IPS DF 6.9 (cell line): ENCODE results near the gene CYP11A1.
A peak's percentile ranks its signal among the peaks of the same experiment; 100 is the strongest.

Experiments
- DNase-seq: peaks from one replicate; pipeline ENCODE4 v3.0.0-alpha.2; 2013; ENCODE audit warnings: low read depth, low spot score
- H3K27ac ChIP-seq: one replicate; pipeline ENCODE4 v1.5.1; 2013; ENCODE audit warnings: low read length, control low read depth
- H3K27me3 ChIP-seq: 2 replicates; pipeline ENCODE4 v1.6.1; 2013; ENCODE audit warnings: mild to moderate bottlenecking, low read length; ENCODE audit not compliant: control insufficient read depth, insufficient read depth
- H3K36me3 ChIP-seq: 2 replicates; pipeline ENCODE4 v1.6.1; 2013; ENCODE audit warnings: low read length; ENCODE audit not compliant: control insufficient read depth, insufficient read depth
- H3K4me1 ChIP-seq: 2 replicates; pipeline ENCODE4 v1.6.1; 2013; ENCODE audit warnings: low read length; ENCODE audit not compliant: control insufficient read depth, insufficient read depth
- H3K4me3 ChIP-seq: 2 replicates; pipeline ENCODE4 v1.5.1; 2013; ENCODE audit warnings: mild to moderate bottlenecking, low read length
- H3K9me3 ChIP-seq: 2 replicates; pipeline ENCODE4 v1.6.1; 2013; ENCODE audit warnings: low read length, inconsistent platforms; ENCODE audit not compliant: control insufficient read depth, insufficient read depth
- WGBS: extraction: QIAGEN DNeasy Blood & Tissue Kit; methylation state at CpG from one replicate; pipeline ENCODE4 v1.1.7; 2013; ENCODE audit warnings: mixed read lengths, missing lambda C conversion rate; ENCODE audit not compliant: insufficient read length, insufficient coverage; 5-methylcytosine and 5-hydroxymethylcytosine counted together

CYP11A1 gene

GRCh38 chr15:74387621-74388362 lies 20.3 kb upstream of the CYP11A1 start:
- H3K36me3 ChIP-seq, result no peaks in the 10 kb centered on the region
- no peaks in the 10 kb centered on the region for H3K27me3 ChIP-seq
- WGBS, result no CpG with 5 or more reads among the region's 10 CpGs
- DNase-seq, result no peak
- H3K9me3 ChIP-seq, result no peaks in the 10 kb centered on the region
- no peaks in the 10 kb centered on the region; the same call in 1 of the 2 replicates for H3K4me1 ChIP-seq
- H3K4me3 ChIP-seq, result no peak overlapping the region
- no peak overlapping the region for H3K27ac ChIP-seq

GRCh38 chr15:74387141-74387541 lies 19.7 kb upstream of the CYP11A1 start:
- Histone ChIP-seq H3K4me3 (no peak overlapping the region), H3K27me3 (no peaks in the 10 kb centered on the region), H3K36me3 (no peaks in the 10 kb centered on the region), H3K9me3 (no peaks in the 10 kb centered on the region), H3K27ac (no peak overlapping the region), H3K4me1 (no peaks in the 10 kb centered on the region; the same call in 1 of the 2 replicates)
- no peak for DNase-seq
- WGBS, result no CpG with 5 or more reads among the region's 13 CpGs

DNA sequence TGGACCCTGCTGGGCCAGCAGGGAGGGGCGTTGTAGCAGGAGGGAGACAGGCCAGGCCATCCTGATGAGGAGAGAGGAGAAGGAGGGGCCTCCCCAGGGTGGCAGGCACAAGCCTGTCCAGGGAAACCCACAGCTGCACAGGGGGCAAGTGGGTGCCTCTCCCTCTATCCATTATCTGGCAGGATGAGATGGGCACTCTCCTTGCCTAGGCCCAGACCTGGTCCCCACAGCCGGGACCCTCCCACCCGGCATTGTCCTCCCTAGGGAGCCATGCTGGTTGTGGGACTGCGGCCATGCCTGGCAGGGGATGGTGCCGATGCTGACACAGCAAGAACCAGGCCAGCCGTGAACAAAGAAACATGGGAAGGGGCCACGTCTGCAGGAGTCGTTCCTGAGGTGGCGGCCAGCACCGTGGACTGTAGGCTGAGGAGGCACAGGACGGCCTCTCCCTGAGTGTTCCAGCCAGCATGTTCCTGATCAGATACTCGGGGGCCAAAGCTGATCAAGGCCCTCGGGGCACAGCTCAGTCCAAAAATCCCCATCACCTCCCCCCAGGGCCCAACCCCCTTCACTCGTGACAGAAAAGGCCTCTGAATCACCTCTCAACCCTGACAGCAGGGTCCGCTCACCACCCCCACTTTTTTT lies 19.2 kb upstream of the CYP11A1 start:
- Histone ChIP-seq H3K27ac (no peak overlapping the region), H3K4me3 (no peak overlapping the region), H3K36me3 (no peaks in the 10 kb centered on the region), H3K27me3 (no peaks in the 10 kb centered on the region), H3K9me3 (no peaks in the 10 kb centered on the region), H3K4me1 (no peaks in the 10 kb centered on the region; the same call in 1 of the 2 replicates)
- DNase-seq, result no peak
- WGBS, result no CpG with 5 or more reads among the region's 15 CpGs

DNA sequence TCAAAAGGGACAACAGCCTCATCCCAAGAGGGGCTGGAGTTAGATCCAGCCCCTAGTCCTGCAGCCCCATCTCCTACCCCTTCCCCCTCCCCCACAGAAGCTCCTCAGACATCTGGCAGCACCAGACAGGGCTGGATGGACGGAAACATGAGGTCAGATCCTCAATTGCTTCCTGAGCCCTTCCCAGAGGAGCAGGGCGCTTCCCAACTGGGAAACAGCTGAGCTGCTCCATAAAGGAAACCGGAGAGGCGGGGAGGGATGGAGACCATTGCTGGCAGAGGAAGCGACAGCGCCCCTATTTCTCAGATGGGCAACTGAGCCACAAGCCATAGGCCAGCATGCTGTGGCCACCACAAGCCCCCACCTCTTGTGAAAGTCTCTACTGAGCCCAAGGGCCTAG lies 18.3 kb upstream of the CYP11A1 start:
- no CpG with 5 or more reads among the region's 6 CpGs for WGBS
- no peaks in the 10 kb centered on the region for H3K36me3 ChIP-seq
- no peak overlapping the region for H3K4me3 ChIP-seq
- H3K27ac ChIP-seq, result no peak overlapping the region
- no peak for DNase-seq
- H3K4me1 ChIP-seq, result no peaks in the 10 kb centered on the region; the same call in 1 of the 2 replicates
- H3K9me3 ChIP-seq, result no peaks in the 10 kb centered on the region
- no peaks in the 10 kb centered on the region for H3K27me3 ChIP-seq

DNA sequence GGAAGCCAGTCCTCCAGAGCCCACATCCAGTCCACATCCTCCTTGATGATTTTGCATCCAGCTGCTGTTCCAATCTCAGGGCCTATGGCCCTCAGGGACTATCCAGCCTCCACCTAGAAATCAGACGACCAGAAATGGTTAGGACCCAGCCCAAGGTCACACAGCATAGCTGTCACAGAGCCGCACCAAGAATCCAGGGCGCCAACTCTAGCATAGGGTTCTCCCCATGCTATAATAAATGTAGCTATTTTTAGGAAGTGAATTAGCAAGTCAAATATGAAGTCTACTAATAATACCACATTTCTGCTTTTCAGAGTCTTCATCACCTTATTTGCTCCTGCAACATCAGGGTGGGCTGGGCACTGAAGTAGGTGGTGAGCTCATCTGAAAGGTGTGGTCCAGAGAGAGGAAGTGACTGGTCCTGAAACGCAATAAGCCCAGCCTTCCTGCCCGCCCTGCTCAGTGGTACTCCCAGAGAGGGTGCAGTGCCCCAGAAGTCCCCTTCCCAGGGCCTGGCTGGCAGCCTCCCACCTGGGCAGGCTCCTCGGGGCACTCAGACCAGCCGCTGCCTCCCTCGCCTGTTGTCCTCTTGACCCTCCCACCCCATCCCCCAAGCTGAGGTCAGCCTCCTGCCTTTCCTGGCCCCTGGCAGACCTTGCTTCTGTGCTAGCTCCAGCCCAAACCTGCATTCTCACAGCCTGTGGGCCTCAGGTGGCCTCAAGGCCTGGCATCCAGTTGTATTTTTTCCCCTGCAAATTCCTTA lies 17.6 kb upstream of the CYP11A1 start:
- no CpG with 5 or more reads among the region's 8 CpGs for WGBS
- DNase-seq, result no peak

DNA sequence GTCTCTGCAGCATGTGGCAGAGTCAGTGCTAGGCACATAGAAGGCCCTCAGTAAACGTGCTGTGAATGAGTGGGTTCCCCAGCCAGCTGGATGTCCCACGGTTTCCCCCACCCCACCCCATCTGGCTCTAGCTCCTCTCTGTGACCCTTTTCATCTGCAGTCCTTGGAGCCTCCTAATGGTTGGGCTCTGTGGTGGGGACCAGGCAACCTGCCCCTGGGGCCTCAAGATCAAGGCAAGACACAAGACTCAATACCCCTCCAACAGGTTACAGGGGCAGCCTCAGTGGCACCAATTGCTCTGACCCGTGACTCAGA lies 17.1 kb upstream of the CYP11A1 start:
- Histone ChIP-seq H3K27ac (no peak overlapping the region), H3K4me1 (no peaks in the 10 kb centered on the region; the same call in 1 of the 2 replicates), H3K9me3 (no peaks in the 10 kb centered on the region), H3K27me3 (no peaks in the 10 kb centered on the region), H3K36me3 (no peaks in the 10 kb centered on the region), H3K4me3 (no peak overlapping the region)
- WGBS, result no CpG with 5 or more reads among the region's 3 CpGs
- no peak for DNase-seq

More for the DNA sequence above, 17.6 kb upstream of the CYP11A1 start:
- Histone ChIP-seq H3K4me1 (no peaks in the 10 kb centered on the region; the same call in 1 of the 2 replicates), H3K36me3 (no peaks in the 10 kb centered on the region), H3K27ac (no peak overlapping the region), H3K4me3 (no peak overlapping the region), H3K27me3 (no peaks in the 10 kb centered on the region), H3K9me3 (no peaks in the 10 kb centered on the region)

- no peak overlapping the region for H3K27ac ChIP-seq
- no CpG with 5 or more reads among the region's 8 CpGs for WGBS
- no peaks in the 10 kb centered on the region for H3K27me3 ChIP-seq
- no peaks in the 10 kb centered on the region; the same call in 1 of the 2 replicates for H3K4me1 ChIP-seq
- H3K9me3 ChIP-seq, result no peaks in the 10 kb centered on the region
- no peak overlapping the region for H3K4me3 ChIP-seq
- no peaks in the 10 kb centered on the region for H3K36me3 ChIP-seq
- DNase-seq, result no peak
These were observed 16.5 kb upstream of the CYP11A1 start for GRCh38 chr15:74383695-74384565.

DNA sequence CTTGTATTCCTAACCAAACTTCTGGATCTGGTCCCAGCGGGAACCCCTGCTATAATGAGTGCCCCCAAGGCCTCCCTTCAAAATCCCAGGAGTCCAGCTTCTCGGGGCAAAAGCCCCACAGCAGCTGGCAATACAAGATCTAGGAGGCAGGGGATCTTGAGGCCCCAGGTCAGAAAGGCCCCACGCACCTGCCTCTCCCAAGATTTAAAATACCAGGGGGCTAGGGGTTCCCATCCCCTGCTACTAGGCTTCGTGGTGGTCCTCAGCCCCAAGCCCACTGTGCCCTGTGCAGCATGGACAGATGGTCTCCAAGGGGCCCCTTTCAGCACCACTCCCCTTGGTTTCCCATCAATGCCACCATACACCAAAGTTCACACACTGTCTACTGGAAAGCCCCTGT lies 15.8 kb upstream of the CYP11A1 start:
- DNase-seq, result no peak
- Histone ChIP-seq H3K27me3 (no peaks in the 10 kb centered on the region), H3K4me1 (no peaks in the 10 kb centered on the region; the same call in 1 of the 2 replicates), H3K9me3 (no peaks in the 10 kb centered on the region), H3K27ac (no peak overlapping the region), H3K4me3 (no peak overlapping the region), H3K36me3 (no peaks in the 10 kb centered on the region)
- no CpG with 5 or more reads among the region's 4 CpGs for WGBS

GRCh38 chr15:74382004-74382816 lies 14.8 kb upstream of the CYP11A1 start:
- Histone ChIP-seq H3K4me3 (no peak overlapping the region), H3K9me3 (no peaks in the 10 kb centered on the region), H3K27ac (no peak overlapping the region), H3K36me3 (no peaks in the 10 kb centered on the region), H3K4me1 (no peaks in the 10 kb centered on the region; the same call in 1 of the 2 replicates), H3K27me3 (no peaks in the 10 kb centered on the region)
- no CpG with 5 or more reads among the region's 13 CpGs for WGBS
- peak; percentile 84 for DNase-seq
